ENCODE results near the gene PEDS1.

- no peak for TF ChIP-seq POLR2A (IDR thresholded peaks at IDR 0.05; ENCODE audit: low read depth, low read length)
- TF ChIP-seq TAF1 (IDR thresholded peaks at IDR 0.05; ENCODE audit: borderline replicate concordance, low read depth, low read length) = no peak
- TF ChIP-seq POLR2AphosphoS5 (IDR thresholded peaks at IDR 0.05; ENCODE audit: low read depth, low read length) = no peak
These were observed 15.4 kb downstream of the PEDS1 start for GRCh38 chr20:50138120-50138478.
